ENCODE measurements around the gene RAPGEF4.

The RAPGEF4 gene

DNA sequence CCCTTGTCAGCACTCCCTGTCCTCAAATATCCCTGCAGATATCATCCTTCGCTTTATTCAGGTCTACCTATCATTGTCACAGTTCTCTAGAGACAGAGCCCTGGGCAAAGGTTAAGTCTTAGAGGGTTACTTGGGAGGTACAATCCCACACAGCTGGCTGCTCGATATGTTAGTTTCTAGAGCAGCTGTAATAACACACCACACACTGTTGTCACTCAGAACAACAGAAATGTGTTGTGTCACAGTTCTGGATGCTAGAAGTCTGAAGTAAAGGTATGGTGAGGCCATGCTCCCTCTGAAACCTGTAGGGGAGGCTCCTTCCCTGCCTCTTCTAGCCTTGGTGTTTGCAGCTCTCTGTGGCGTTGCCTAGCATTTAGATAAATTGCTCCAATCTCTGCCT is 9.9 kb upstream of the RAPGEF4 start:
- TF ChIP-seq, protein P1, sequence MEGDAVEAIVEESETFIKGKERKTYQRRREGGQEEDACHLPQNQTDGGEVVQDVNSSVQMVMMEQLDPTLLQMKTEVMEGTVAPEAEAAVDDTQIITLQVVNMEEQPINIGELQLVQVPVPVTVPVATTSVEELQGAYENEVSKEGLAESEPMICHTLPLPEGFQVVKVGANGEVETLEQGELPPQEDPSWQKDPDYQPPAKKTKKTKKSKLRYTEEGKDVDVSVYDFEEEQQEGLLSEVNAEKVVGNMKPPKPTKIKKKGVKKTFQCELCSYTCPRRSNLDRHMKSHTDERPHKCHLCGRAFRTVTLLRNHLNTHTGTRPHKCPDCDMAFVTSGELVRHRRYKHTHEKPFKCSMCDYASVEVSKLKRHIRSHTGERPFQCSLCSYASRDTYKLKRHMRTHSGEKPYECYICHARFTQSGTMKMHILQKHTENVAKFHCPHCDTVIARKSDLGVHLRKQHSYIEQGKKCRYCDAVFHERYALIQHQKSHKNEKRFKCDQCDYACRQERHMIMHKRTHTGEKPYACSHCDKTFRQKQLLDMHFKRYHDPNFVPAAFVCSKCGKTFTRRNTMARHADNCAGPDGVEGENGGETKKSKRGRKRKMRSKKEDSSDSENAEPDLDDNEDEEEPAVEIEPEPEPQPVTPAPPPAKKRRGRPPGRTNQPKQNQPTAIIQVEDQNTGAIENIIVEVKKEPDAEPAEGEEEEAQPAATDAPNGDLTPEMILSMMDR (IDR thresholded peaks at IDR 0.05; ENCODE audit: insufficient read depth, low read depth, low read length, missing control alignments): no peak
- H3K4me3 ChIP-seq (ENCODE audit: low read depth, low read length): no peak overlapping the region
- DNase-seq (ENCODE audit: low read depth): no peak

- TF ChIP-seq, protein P1 (IDR thresholded peaks at IDR 0.05; ENCODE audit: insufficient read depth, low read depth, low read length, missing control alignments): no peak
- DNase-seq (ENCODE audit: low read depth): no peak
- H3K4me3 ChIP-seq (ENCODE audit: low read depth, low read length): no peak overlapping the region
These were observed 9.4 kb upstream of the RAPGEF4 start for GRCh38 chr2:172726172-172726735.

DNA sequence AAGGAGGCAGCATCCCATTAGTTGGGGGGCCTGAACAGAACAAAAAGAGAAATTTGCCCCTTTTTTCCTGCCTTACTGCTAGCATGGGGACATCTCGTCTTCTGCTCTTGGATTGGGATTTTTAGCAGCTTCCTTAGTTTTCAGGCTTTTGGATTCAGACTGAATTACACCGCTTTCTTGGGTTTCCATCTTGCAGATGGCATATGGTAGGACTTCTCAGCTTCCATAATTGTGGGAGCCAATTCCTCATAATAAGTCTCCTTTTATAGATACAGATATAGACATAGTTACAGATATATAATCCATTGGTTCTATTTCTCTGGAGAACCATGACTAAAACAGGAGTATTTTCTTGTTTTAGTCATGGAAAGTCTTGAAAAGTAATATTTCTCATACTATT is 5.2 kb upstream of the RAPGEF4 start:
- TF ChIP-seq, protein P1 (IDR thresholded peaks at IDR 0.05; ENCODE audit: insufficient read depth, low read depth, low read length, missing control alignments): no peak
- no peak overlapping the region for H3K4me3 ChIP-seq (ENCODE audit: low read depth, low read length)
- DNase-seq (ENCODE audit: low read depth): no peak

GRCh38 chr2:172734711-172735581 is 699 bp upstream of the RAPGEF4 start:
- H3K4me3 ChIP-seq (ENCODE audit: low read depth, low read length): no peak overlapping the region
- no peak for DNase-seq (ENCODE audit: low read depth)

DNA sequence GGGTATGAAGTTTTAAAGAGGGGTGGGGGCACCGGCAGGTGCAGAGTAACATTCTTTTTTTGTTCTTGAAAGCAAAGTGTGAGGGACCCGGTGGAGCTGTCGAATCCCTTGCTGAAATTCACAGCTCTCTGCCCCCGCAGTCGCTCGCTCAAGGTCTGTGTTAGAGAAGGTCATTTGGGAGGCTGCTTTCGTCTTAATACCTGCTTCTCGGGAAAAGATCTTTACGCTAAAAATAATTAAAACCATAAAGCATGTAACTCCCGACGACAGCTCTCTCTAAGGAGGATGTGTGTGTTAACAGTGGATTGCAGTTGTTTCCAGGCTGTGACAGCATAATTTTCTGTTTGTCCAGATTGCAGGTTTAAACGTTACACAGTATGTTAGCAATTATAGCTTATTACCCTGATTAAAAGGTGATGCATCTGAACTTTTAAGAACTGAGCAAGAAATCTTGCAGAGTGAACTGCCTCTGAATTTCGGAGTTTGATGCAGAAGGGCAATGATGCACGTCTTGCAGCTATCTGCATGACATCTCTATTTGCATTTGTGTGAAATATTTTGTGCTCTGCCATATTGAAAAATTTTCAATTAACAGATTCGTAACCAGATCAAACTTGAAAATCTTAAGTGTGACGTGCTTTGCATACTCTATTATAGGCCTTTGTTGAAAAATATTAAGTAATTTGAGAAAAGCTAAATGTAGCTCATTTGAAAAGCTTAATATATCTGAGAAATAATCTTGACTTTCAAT is 954 bp downstream of the RAPGEF4 start:
- no peak for DNase-seq (ENCODE audit: low read depth)
- H3K4me3 ChIP-seq (ENCODE audit: low read depth, low read length): no peak overlapping the region
- TF ChIP-seq, protein P1 (IDR thresholded peaks at IDR 0.05; ENCODE audit: insufficient read depth, low read depth, low read length, missing control alignments): no peak

More at GRCh38 chr2:172734711-172735581, 699 bp upstream of the RAPGEF4 start:
- TF ChIP-seq, protein P1 (IDR thresholded peaks at IDR 0.05; ENCODE audit: insufficient read depth, low read depth, low read length, missing control alignments): no peak

GRCh38 chr2:172739661-172740266 is 4.1 kb downstream of the RAPGEF4 start:
- H3K4me3 ChIP-seq (ENCODE audit: low read depth, low read length): no peak overlapping the region
- TF ChIP-seq, protein P1 (IDR thresholded peaks at IDR 0.05; ENCODE audit: insufficient read depth, low read depth, low read length, missing control alignments): no peak
- DNase-seq (ENCODE audit: low read depth): no peak
